GM21360 (cell line): ENCODE data around the gene PLCB4.

Experiments used
- ATAC-seq: cut with Tn5 transposase; IDR thresholded peaks from one replicate; pipeline ENCODE4 v1.9.1; 2021; ENCODE audit warnings: mild to moderate bottlenecking, moderate library complexity; ENCODE audit not compliant: unreplicated experiment

Gene PLCB4

DNA sequence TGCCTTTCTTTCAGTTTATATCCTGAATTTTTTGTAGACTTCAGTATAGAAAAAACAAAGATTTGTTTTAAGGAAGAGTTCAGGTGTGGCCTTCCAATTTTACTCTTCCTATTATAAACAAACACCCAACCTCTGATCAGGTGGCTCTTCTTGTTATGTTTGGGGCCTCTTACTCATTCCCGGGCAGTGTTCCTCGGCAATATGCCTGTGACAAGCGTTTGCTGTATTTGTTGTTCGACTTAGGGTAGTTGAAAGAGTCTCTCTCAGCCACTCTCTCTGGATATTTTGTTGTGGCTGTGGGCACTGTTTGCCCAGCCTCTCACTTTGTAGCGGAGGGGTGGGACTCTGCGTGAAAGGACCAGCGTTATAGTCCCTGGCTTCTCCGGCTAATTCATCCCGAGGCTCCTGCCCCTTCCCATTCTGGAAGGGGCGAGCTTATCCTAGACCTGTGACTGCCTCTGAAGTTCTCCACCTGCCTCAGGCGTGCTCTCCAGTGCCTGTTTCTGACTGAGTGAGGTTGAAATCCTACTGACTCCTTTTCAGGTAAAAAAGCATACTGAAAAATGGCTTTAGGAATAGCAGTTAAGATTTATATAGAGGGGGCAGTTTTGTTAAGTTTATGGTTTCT lies 97.4 kb downstream of the PLCB4 start:
- ATAC-seq: no peak

- ATAC-seq: no peak
These were observed 100.5 kb downstream of the PLCB4 start for GRCh38 chr20:9169409-9169808.

DNA sequence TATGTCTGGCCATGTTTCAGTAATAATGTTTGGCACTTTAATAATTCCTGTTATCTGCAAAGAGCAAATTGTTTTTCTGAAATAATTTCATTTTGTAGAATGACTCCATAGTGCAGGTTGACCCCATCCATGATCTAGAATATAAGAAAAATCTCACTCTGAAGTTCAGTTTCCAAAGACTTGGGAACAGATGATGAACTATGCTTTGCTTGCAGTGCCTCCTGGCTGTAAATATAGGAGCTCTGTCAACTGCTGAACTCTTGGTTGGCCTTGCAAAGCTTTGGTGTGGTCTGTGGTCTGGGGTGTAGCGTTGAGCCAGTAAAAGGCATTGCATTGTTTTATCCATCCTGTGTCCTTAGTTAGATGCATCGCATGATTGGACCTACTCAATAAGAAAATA lies 104.0 kb downstream of the PLCB4 start:
- ATAC-seq: no peak

DNA sequence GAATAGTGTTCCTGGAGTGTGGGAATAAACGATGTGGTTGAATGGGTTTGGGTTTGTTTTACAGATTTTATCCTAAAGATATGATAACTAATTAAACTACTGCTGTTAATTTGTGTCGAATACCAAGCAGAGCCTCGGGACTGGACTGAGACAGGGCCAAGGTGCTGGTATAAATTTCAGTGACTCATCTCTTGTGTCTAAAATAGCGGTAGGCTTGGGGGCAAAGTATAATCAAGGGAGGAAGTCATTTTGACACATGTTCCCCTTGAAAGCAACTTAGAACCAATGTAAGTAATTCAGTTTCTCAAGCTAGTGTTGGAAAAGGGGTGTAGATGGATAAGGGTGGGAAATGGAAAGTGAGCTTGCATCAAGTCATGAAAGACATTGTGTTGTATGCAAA lies 108.4 kb downstream of the PLCB4 start:
- no peak for ATAC-seq

DNA sequence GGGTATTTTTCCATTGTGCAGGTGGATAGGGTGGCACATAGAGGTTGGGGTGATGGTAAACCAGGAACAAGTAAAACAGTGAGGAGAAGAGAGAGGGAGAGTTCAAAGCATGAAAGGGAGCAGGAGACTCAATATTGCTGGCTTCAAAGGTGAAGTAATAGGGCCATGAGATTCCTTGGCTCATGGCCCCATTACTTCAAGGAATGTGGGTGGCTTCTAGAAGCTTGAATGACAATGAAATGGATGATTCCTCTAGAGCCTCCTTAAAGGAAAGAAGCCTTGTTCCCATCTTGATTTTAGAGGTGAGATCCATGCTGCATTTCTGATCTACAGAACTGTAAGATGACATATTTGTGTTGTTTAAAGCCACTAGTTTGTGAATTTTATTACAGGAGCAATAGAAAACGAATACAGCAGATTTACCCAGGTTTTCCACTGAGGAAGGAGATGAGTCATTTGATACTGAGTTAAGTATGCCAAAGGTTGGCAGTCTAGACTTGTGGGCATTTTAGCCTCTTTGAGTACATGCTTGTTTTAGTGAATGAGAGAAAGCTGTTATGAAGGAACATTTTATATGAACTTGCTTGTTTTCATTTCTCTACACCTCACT lies 110.4 kb downstream of the PLCB4 start:
- ATAC-seq: no peak

- ATAC-seq: no peak
These were observed 111.0 kb downstream of the PLCB4 start for GRCh38 chr20:9179867-9180266.

DNA sequence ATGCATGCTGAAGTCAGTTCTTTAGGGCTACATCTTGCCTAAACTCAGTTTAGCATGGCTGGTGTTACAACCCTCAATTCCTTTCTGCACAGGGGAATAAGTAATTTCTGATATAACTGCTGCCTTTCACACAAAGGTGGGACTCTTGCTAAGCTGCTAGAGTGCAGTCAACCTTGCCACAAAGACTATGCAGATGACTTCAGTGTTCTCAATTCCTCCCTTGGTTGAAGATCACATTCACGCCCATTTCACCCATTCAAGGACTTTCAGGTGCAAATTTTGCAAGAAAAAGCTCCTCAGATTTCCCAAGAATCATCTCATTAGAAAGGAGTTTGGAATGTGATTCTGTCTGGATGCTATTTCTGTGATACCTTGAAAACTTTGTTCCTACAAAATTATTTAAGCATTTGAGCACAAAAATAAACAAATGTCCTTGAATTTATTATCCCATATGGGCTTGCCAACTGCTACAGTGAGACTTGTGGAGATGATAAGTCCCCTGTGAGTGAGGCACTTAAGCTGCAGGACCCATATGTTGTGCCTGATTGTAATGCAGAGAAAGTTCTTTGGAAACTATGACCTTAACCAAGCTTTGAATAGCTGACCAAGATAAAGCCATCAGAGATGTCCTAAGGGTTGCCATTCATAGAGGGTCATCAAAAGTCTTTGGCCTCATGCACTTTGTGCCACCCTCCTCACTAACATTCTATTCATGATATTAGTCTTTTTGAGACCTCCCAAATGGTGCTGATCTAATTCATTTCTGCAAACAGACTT lies 111.8 kb downstream of the PLCB4 start:
- ATAC-seq: no peak

DNA sequence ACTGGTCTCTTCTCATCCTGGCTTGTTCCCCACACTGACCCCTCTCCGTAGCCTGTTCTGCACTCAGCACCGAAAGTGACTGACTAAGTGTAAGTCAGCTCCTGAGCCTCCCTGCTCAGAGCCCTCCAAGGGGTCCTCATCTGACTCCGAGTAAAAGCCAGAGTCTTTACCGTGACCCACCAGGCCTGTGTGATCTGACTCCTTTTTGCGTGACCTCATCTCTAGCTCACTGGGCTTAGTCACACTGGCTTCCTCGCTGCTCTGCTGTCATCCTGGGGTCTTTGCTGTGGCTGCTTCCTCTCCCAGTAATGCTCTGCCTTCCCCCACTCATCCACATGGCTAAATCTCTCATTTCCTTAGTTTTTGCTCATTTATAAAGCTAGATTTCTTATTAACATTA lies 116.6 kb downstream of the PLCB4 start:
- no peak for ATAC-seq

GRCh38 chr20:9186396-9186795 lies 117.5 kb downstream of the PLCB4 start:
- ATAC-seq: no peak

DNA sequence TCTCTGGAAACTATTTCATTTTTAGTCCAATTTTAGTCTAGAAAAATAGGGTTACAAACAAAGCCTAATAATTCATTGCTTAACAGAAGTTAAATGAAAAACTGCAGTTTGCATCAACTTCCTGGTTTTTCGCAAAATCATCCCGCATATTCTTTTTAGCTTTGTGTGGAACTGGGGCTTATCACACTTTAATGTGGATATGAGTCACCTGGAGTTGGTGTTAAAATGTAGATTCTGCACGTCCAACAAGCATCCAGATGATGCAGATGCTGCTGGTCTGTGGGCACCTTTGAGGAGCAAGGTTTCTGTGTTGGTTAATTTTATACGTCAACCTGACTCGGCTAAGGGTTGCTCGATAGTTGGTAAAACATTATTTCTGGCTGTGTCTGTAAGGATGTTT lies 126.1 kb downstream of the PLCB4 start:
- no peak for ATAC-seq

DNA sequence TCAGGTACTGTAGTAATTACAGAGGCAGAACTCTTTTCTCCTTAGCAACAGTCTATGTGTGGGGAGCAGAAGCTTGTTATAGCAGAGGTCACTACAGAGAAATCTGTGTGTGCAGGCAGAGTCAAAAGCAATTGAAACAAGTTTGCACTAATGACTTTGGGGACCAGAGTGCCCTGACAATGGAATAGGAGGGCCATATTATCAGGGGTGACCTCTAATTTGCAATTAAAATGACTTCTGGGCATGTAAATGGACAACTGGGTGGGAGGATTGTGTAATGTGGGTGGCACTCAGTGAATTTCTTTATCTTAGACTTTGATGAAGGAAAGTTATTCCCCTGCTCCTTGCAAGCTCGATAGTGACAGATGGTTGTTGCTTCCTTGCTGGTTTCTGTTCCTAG lies 127.2 kb downstream of the PLCB4 start:
- no peak for ATAC-seq

GRCh38 chr20:9198460-9198859 lies 129.6 kb downstream of the PLCB4 start:
- ATAC-seq: no peak

- ATAC-seq: no peak
These were observed 131.3 kb downstream of the PLCB4 start for GRCh38 chr20:9200196-9200595.

- ATAC-seq: no peak
These were observed 131.7 kb downstream of the PLCB4 start for GRCh38 chr20:9200620-9201019.

DNA sequence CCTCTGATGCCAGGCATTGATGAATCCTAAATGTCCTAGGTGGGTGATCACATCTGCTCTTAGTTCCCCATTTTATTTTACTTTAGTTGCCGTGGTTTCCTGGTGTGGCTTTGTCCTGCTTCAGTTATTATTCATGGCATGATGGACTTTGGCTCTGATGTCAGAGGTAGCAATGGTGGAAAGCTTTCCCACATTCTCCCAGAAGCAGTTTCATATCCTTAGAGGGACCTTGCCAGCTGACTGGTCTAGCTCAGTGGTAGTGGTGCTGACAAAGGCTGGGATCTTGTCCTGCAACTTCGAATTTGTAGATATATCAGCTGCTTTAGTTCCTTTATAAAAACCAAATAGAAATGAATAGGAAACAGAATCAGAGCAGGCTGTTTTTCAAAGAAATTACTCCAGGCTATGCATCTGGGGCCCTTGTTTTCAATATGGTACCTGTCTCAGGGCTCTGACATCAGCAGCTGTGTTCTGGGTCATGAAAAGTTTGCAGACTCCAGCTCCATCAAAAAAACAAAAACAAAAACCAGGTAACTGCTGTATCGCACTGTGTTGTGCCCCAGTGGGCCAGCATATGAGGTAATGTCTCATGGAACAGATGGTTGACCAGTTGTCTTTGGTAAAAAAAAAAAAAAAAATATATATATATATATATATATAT lies 133.7 kb downstream of the PLCB4 start:
- ATAC-seq: no peak

DNA sequence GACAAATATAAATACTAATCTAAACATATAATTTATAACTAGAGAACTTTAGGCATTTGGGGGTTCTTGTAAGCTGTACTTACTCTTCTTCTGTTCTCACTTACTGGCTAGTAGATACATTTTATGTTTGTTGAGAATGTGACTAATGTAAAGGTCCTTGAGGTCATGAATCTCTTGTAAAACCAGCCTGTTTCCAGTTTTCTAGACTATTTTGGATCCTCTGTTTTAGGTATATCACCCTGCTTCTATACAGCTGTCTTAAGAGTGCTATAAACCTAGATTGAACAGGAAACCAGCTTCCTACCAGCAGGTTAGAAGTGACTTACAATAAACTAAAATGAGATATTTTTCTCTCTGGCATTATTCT lies 134.2 kb downstream of the PLCB4 start:
- ATAC-seq: no peak

- no peak for ATAC-seq
These were observed 136.1 kb downstream of the PLCB4 start for GRCh38 chr20:9204979-9205378.

GRCh38 chr20:9206486-9206885 lies 137.6 kb downstream of the PLCB4 start:
- no peak for ATAC-seq

- no peak for ATAC-seq
These were observed 138.4 kb downstream of the PLCB4 start for GRCh38 chr20:9207253-9207652.

DNA sequence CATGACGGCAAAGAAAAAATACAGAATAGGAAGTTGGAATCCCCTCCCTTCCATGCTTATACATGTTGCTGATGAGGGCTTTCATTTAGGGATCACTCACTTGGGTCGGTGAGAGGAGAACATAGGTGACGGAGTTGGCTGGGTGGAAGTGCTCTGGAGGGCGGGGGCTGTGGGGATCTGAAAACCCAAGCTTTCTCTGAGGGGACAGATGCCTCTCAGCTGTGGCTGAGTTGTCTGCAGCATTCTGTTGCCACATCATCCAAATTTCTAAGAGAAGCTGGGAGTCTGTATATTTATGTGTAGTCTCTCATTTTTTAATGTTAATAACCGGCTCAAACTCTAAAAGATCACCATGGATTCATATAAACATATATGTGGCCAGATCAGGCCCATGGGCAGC lies 141.5 kb downstream of the PLCB4 start:
- ATAC-seq: no peak

- ATAC-seq: no peak
These were observed 142.3 kb downstream of the PLCB4 start for GRCh38 chr20:9211016-9211760.
